ENCODE data around the gene CACNB4.
A peak's percentile ranks its signal among the peaks of the same experiment; 100 is the strongest.

CACNB4 gene

GRCh38 chr2:151853070-151853758, 245.6 kb downstream of the CACNB4 start:
- DNase-seq (ENCODE audit: low read depth in 2 of 2): no peak

DNA sequence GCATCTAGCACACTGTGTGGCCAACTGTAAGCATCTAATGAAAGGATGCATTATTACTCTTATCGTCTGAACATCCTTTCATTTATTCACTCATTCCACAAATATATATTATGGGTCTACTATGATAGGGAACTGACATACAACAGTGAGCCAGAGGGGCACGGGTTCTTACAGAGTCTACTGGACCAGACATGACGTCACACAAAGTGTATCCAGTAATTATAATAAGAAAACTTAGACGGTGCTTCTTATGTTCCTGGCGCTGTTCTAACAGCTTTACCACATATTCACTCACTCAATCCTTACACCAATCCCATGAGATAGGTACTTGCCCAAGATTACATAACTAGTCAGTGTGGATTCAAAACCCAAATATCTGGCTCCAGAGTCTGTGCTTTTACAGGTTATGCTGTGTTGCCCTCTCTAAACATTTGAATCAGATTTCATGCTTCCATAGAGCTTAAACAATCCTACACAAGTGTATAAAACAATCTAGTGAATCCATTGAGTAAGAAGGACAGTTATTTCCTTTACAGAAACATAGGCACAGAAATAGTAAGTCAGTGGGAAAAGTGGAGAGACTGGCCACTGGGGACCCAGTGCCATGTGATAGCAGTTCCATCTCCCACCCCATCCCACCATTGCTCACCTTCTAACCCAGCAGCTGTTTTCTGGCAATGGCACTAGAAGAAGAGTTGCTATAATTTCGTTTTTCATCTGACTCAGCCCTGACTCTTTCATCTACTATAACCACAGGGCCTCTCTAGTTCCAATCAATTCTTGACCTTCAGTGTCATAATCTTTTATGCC, 246.4 kb downstream of the CACNB4 start:
- DNase-seq (ENCODE audit: low read depth in 2 of 2): no peak

GRCh38 chr2:151851761-151852160, 247.1 kb downstream of the CACNB4 start:
- no peak for DNase-seq (ENCODE audit: low read depth in 2 of 2)

DNA sequence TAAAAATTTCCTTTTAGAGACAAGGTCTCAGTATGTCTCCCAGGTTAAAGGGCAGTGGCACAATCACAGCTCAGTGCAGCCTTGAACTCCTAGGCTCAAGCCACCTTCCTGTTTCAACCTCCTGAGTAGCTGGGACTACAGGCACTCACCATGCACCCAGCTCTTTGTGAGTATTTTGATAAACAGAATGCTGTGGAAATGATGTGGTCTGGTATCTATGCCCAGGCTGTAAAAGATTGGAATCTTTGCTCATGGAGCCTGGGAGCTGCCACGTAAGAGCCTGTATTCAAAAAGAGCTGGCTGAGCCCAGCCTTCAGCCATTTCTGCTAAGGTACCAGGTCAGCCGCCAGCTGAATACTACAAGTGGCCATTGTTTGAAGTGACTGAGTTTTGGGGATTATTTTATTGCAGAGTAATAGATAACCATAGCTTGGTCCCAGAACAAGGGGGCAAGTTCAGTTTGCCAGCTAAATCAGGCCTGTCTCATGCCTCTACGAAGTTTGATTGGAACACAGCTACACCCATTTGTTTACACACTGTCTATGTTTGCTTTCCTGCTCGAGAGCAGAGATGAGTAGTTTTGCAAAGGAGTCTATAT, 249.3 kb downstream of the CACNB4 start:
- no peak for DNase-seq (ENCODE audit: low read depth in 2 of 2)

- no peak for DNase-seq (ENCODE audit: low read depth in 2 of 2)
Observed at GRCh38 chr2:151845884-151846283, 253.0 kb downstream of the CACNB4 start.

DNA sequence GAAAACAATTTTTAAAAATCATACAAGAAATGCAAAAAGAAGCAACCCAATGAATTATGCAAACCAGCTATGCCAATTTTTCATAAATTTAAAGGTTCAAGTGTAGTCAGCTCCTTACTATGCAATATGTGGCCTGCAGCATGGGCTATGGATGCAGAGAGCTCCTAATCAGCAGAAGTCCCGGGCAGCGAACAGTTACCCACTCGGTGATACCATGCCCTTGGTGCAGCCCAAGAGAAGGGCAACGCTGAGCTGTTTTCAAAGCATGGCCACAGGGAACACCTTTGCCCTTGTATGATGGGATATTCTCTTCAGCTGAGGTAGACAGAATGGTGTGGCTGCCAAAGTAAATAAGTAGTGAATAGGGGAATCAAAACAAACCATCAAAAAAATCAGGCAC, 253.4 kb downstream of the CACNB4 start:
- DNase-seq (ENCODE audit: low read depth in 2 of 2): no peak

- no peak for DNase-seq (ENCODE audit: low read depth in 2 of 2)
Observed at GRCh38 chr2:151844211-151844896, 254.5 kb downstream of the CACNB4 start.

DNA sequence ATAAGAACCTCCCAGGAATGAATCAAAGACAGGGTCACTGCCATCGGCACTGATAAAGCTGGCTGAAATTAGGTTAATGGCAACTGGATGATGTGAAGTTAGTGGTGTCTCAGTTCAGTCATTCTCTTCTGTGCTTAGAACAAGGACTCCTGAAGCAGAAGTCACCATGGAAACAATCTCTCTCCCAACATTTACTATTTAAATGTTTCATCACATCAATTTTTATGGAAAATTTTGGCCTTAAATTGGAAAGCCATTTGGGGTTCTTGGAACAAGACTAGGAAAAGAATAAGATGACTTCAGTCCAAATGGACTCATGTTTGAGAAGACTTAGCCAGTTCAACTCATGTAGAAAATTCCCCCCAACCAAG, 255.2 kb downstream of the CACNB4 start:
- no peak for DNase-seq (ENCODE audit: low read depth in 2 of 2)

GRCh38 chr2:151842830-151843690, 255.8 kb downstream of the CACNB4 start:
- no peak for DNase-seq (ENCODE audit: low read depth in 2 of 2)

DNA sequence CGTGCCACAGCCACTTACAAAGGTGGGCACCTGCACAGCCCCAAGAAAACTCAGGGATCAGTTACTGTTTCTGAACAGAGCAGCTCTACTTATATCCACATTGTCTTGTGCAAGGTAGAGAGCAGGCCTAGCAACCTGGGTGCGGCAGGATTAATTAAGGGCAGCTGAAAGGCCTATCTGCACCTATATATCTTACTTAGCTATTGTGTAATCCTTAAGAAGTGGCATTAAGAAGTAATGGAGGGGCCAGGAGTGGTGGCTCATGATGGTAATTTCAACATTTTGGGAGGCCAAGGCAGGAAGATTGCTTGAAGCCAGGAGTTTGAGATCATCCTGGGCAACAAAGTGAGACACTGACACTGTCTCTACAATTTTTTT, 257.8 kb downstream of the CACNB4 start:
- no peak for DNase-seq (ENCODE audit: low read depth in 2 of 2)

GRCh38 chr2:151840216-151841046, 258.4 kb downstream of the CACNB4 start:
- no peak for DNase-seq (ENCODE audit: low read depth in 2 of 2)

- DNase-seq (ENCODE audit: low read depth in 2 of 2): no peak
Observed at GRCh38 chr2:151837926-151838325, 260.9 kb downstream of the CACNB4 start.

DNA sequence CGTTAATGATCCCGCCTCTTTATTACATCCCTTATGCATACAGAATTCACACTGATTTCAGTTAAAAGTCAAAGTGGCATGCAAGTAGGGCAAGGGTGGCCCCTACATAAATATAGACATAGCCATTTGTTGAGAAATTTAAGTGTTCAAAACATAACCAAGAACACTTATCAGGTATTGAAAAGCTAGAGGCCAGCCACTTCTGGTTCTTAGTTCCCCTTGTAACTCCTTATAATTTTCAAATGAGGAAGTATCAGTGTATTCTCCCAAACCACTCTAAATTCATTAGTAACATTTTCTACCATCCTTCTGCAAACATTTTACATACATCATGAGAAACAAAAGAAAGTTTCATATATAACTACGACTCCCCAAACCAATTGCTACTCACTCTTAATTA, 264.9 kb downstream of the CACNB4 start:
- DNase-seq (ENCODE audit: low read depth in 2 of 2): no peak

DNA sequence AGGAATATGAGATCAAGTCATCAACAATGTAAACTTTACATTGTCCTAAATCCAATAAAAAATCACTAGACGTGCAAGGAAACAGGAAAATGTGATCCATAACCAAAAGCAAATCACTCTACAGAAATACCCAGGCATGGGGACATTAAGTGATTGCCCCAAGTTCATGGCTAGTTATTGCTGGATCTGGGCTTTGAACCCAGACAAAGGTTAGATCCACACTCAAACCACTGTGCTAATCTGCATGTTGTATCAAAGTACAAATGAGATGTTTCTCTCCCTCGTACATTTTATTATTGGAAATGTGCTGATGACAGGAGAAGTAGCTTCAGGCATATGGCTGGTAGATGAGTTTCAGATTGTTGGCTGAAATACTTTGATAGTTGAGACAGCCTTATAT, 267.9 kb downstream of the CACNB4 start:
- no peak for DNase-seq (ENCODE audit: low read depth in 2 of 2)

- no peak for DNase-seq (ENCODE audit: low read depth in 2 of 2)
Observed at GRCh38 chr2:151828890-151829324, 269.9 kb downstream of the CACNB4 start.

GRCh38 chr2:151828143-151828889, 270.5 kb downstream of the CACNB4 start, which contains the start of gene ARL5A:
Gene ARL5A, minus strand, starts transcription at chr2:151828421. Its CDS starts 245 bp downstream, at chr2:151828176.
- DNase-seq (ENCODE audit: low read depth in 2 of 2): peak; percentile 86 to 93

- peak in 1 of 2 donors; percentile 19 for DNase-seq (ENCODE audit: low read depth in 2 of 2)
Observed at GRCh38 chr2:151827564-151828142, 271.2 kb downstream of the CACNB4 start.

- DNase-seq (ENCODE audit: low read depth in 2 of 2): no peak
Observed at GRCh38 chr2:151826737-151827157, 272.1 kb downstream of the CACNB4 start.

DNA sequence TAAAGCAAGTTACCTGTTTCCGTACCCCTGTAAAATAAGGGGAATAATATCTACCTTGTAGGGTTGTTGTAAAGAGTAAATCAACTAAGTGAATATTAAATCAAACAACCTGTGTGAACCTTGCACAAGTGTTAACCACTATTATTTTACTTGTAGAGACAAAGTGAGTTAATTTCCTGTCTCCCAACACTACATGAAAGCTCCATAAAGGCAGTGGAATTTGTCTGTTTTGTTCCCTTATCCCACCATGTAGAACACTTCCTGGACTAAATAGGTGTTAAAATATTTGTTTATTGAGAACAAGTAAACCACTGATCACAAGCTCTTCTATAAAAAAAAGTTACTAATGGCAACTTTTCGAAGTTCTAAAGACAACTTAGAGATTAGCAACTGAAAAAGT, 274.0 kb downstream of the CACNB4 start:
- no peak for DNase-seq (ENCODE audit: low read depth in 2 of 2)
